Testis (tissue), 2 donors: Measurements from ENCODE around the gene PAIP1.

Experiments
- POLR2A ChIP-seq: fragments of 450-650 bp; IDR thresholded peaks from one replicate; pipeline ENCODE4 v1.6.1; 2017; ENCODE audit warnings: antibody characterized with exemption, mild to moderate bottlenecking, moderate library complexity
- TF ChIP-seq, protein P1 (sequence below), 3 experiments: fragments of 450-650 bp in 2 of 3; fragments of 200-600 bp in 1 of 3; sonication (generic) in 1 of 3; IDR thresholded peaks; one replicate each; pipeline ENCODE4 v1.5.1; 2016 to 2019; ENCODE audit warnings: antibody characterized with exemption in 3 of 3, mild to moderate bottlenecking in 2 of 3, moderate library complexity in 1 of 3

DNA sequence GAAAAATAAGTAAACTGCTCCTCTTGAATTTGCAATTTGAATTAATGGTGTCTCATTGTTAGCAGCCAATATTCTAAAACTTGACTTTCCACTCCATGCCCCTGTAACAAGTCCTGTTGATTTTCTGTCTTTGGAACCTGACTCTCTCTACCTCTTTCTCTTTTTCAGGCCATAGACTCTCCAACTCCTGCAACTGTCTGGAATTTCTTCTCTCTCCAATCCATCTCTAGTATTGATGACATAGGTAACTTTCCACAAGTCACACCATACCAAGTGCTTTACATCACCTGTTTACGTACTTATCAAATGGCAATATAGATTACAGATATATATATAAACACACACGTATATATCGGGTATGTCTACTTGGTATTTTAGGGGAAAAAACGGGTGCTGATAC, 42.9 kb downstream of the PAIP1 start:
- TF ChIP-seq, protein P1, sequence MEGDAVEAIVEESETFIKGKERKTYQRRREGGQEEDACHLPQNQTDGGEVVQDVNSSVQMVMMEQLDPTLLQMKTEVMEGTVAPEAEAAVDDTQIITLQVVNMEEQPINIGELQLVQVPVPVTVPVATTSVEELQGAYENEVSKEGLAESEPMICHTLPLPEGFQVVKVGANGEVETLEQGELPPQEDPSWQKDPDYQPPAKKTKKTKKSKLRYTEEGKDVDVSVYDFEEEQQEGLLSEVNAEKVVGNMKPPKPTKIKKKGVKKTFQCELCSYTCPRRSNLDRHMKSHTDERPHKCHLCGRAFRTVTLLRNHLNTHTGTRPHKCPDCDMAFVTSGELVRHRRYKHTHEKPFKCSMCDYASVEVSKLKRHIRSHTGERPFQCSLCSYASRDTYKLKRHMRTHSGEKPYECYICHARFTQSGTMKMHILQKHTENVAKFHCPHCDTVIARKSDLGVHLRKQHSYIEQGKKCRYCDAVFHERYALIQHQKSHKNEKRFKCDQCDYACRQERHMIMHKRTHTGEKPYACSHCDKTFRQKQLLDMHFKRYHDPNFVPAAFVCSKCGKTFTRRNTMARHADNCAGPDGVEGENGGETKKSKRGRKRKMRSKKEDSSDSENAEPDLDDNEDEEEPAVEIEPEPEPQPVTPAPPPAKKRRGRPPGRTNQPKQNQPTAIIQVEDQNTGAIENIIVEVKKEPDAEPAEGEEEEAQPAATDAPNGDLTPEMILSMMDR (IDR thresholded peaks at IDR 0.05) = no peak
- no peak for TF ChIP-seq POLR2A
